Measurements from ENCODE around the gene GRIN3B. TPM values are rescaled to one million over a fixed set of nuclear protein-coding genes. Genes with fewer than 3 reads are reported as not detected.
A peak's percentile ranks its signal among the peaks of the same experiment; 100 is the strongest.

The GRIN3B gene
- total and polyA plus RNA-seq, 9 of the 15 experiments (the other 6 are each of a cell fraction or from before 2014, with no cell fraction given) = 0.06 to 0.95 (median 0.19) TPM; not detected in 6

- TF ChIP-seq, protein P1, sequence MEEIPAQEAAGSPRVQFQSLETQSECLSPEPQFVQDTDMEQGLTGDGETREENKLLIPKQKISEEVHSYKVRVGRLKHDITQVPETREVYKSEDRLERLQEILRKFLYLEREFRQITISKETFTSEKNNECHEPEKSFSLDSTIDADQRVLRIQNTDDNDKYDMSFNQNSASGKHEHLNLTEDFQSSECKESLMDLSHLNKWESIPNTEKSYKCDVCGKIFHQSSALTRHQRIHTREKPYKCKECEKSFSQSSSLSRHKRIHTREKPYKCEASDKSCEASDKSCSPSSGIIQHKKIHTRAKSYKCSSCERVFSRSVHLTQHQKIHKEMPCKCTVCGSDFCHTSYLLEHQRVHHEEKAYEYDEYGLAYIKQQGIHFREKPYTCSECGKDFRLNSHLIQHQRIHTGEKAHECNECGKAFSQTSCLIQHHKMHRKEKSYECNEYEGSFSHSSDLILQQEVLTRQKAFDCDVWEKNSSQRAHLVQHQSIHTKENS (CRISPR knock-in tag; IDR thresholded peaks at IDR 0.05) = no peak
- TF ChIP-seq RAD51 (IDR thresholded peaks at IDR 0.05; ENCODE audit: borderline replicate concordance, low read depth) (no peak), NR3C1 (CRISPR knock-in tag; IDR thresholded peaks at IDR 0.05) (no peak), ZNF165 (CRISPR knock-in tag; IDR thresholded peaks at IDR 0.05; ENCODE audit: borderline replicate concordance) (no peak), RFX7 (CRISPR knock-in tag; IDR thresholded peaks at IDR 0.05) (no peak), CBFA2T3 (IDR thresholded peaks at IDR 0.05) (peak; percentile 93), JUN (IDR thresholded peaks at IDR 0.05; ENCODE audit: borderline replicate concordance, low read depth, low read length) (peak; percentile 51; the same call in 1 of the 2 replicates), JUN (CRISPR knock-in tag; IDR thresholded peaks at IDR 0.05; ENCODE audit: borderline replicate concordance) (no peak), SRSF7 (optimal IDR thresholded peaks at IDR 0.05; ENCODE audit: low read depth, low read length) (no peak), MTA3 (IDR thresholded peaks at IDR 0.05; ENCODE audit: borderline replicate concordance) (0 out of 2 replicates have a peak, but pooled peaks have one; percentile 76), ZNF431 (CRISPR knock-in tag; IDR thresholded peaks at IDR 0.05) (no peak), ZNF764 (CRISPR knock-in tag; IDR thresholded peaks at IDR 0.05; ENCODE audit: low read depth) (no peak), PBX2 (CRISPR knock-in tag; IDR thresholded peaks at IDR 0.05; ENCODE audit: low read depth) (peak; percentile 99), PBX2 (tag; conservative IDR thresholded peaks at IDR 0.05; ENCODE audit: low read depth) (peak; percentile 99), ZNF263 (CRISPR knock-in tag; IDR thresholded peaks at IDR 0.05; ENCODE audit: borderline replicate concordance) (no peak), PTTG1 (tag; IDR thresholded peaks at IDR 0.05; ENCODE audit: low read depth) (no peak), NFIX (CRISPR knock-in tag; IDR thresholded peaks at IDR 0.05; ENCODE audit: low read depth) (no peak), RFX5 (IDR thresholded peaks at IDR 0.05; ENCODE audit: low read depth, low read length) (no peak), RB1 (IDR thresholded peaks at IDR 0.05; ENCODE audit: low read depth) (0 out of 2 replicates have a peak, but pooled peaks have one; percentile 25), SRF (CRISPR knock-in tag; IDR thresholded peaks at IDR 0.05) (no peak; a peak in 1 of 4 replicates), GTF2F1 (IDR thresholded peaks at IDR 0.05; ENCODE audit: low read depth, low read length) (no peak), ZNF282 (CRISPR knock-in tag; IDR thresholded peaks at IDR 0.05) (no peak), GABPB2 (CRISPR knock-in tag; conservative IDR thresholded peaks at IDR 0.05) (no peak), HDAC6 (IDR thresholded peaks at IDR 0.05; ENCODE audit: low read depth, low read length) (no peak), CGGBP1 (CRISPR knock-in tag; IDR thresholded peaks at IDR 0.05) (no peak)
- TF ChIP-seq, protein P2, sequence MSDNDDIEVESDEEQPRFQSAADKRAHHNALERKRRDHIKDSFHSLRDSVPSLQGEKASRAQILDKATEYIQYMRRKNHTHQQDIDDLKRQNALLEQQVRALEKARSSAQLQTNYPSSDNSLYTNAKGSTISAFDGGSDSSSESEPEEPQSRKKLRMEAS (CRISPR knock-in tag; IDR thresholded peaks at IDR 0.05) = no peak; the same call in 1 of the 2 replicates
These were observed 40.5 kb downstream of the GRIN3B start (continued) for GRCh38 chr19:1040476-1041271.

All from K562 (cell line).